ENCODE measurements around the gene FNDC3B. TPM values are rescaled to one million over a fixed set of nuclear protein-coding genes. Genes with fewer than 3 reads are reported as not detected.

FNDC3B gene
- total RNA-seq, 1 experiment from 2014 or later = 173 TPM

- Histone ChIP-seq H3K27ac (ENCODE audit: low read length) (no peak overlapping the region), H3K27me3 (ENCODE audit: control insufficient read depth, insufficient read depth, low read length) (no peaks in the 10 kb centered on the region), H3K9me3 (ENCODE audit: control insufficient read depth, insufficient read depth, low read depth, low read length) (no peaks in the 10 kb centered on the region), H3K4me3 (ENCODE audit: low read depth in 2 of 2, low read length in 2 of 2) (no peak overlapping the region), H3K4me1 (ENCODE audit: control insufficient read depth, insufficient read depth, low read length) (no peaks in the 10 kb centered on the region), H3K36me3 (ENCODE audit: control insufficient read depth, insufficient read depth, low read length) (peaks cover 33% of the 10 kb centered on the region)
- no peak for TF ChIP-seq REST (IDR thresholded peaks at IDR 0.05; ENCODE audit: insufficient read depth in 1 of 2, low read depth in 2 of 2, low read length in 1 of 2)
- no peak for TF ChIP-seq CTCF (IDR thresholded peaks at IDR 0.05)
- TF ChIP-seq SIN3A (IDR thresholded peaks at IDR 0.05; ENCODE audit: borderline replicate concordance, insufficient read depth, low read depth, low read length) = no peak
- no peak for TF ChIP-seq TCF7L2 (IDR thresholded peaks at IDR 0.05; ENCODE audit: low read depth, low read length)
- no peak for TF ChIP-seq POLR2AphosphoS5 (IDR thresholded peaks at IDR 0.05; ENCODE audit: low read depth, low read length)
- ChIA-PET CTCF (no interaction called here), POLR2A (no interaction called here)
- DNase-seq (ENCODE audit: low read depth, low spot score) (no peak), ATAC-seq (no peak)
- in situ Hi-C loops (cut with HindIII; ENCODE audit: low pct_unique_long_range_greater_than_20kb, low sequenced_read_pairs) = no loop called here
- no TSS peak for BruUV-seq (replicated peaks)
- intact Hi-C loops (cut with micrococcal nuclease; ENCODE audit: unreplicated experiment) = no loop called here
Measured at GRCh38 chr3:172291650-172292049, 252.3 kb downstream of the FNDC3B start.

GRCh38 chr3:172292422-172292821 is 253.0 kb downstream of the FNDC3B start:
- no peaks in the 10 kb centered on the region for H3K9me3 ChIP-seq (ENCODE audit: control insufficient read depth, insufficient read depth, low read depth, low read length)
- H3K4me3 ChIP-seq (ENCODE audit: low read depth in 2 of 2, low read length in 2 of 2) = no peak overlapping the region
- no peaks in the 10 kb centered on the region for H3K4me1 ChIP-seq (ENCODE audit: control insufficient read depth, insufficient read depth, low read length)
- ChIA-PET POLR2A (no interaction called here), CTCF (no interaction called here)
- intact Hi-C loops (cut with micrococcal nuclease; ENCODE audit: unreplicated experiment) = no loop called here
- no peaks in the 10 kb centered on the region for H3K27me3 ChIP-seq (ENCODE audit: control insufficient read depth, insufficient read depth, low read length)
- no peak for TF ChIP-seq REST (IDR thresholded peaks at IDR 0.05; ENCODE audit: insufficient read depth in 1 of 2, low read depth in 2 of 2, low read length in 1 of 2)
- TF ChIP-seq CTCF (IDR thresholded peaks at IDR 0.05) = no peak
- no peak for TF ChIP-seq TCF7L2 (IDR thresholded peaks at IDR 0.05; ENCODE audit: low read depth, low read length)
- no peak for TF ChIP-seq POLR2AphosphoS5 (IDR thresholded peaks at IDR 0.05; ENCODE audit: low read depth, low read length)
- no peak for TF ChIP-seq SIN3A (IDR thresholded peaks at IDR 0.05; ENCODE audit: borderline replicate concordance, insufficient read depth, low read depth, low read length)
- H3K36me3 ChIP-seq (ENCODE audit: control insufficient read depth, insufficient read depth, low read length) = peaks cover 37% of the 10 kb centered on the region
- no TSS peak for BruUV-seq (replicated peaks)
- ATAC-seq = no peak
- no peak overlapping the region; the same call in 1 of the 2 replicates for H3K27ac ChIP-seq (ENCODE audit: low read length)
- in situ Hi-C loops (cut with HindIII; ENCODE audit: low pct_unique_long_range_greater_than_20kb, low sequenced_read_pairs) = no loop called here
- DNase-seq (ENCODE audit: low read depth, low spot score) = no peak
